Activated T-cell treated with anti-CD3 and anti-CD28 coated beads for 4 hours (primary cell): ENCODE results near the gene DCDC2.
"Not testable (repeated sequence)": the region's sequence is repeated elsewhere in the genome, so short reads cannot be mapped to it uniquely, and the experiment has no call there.

Experiments
- DNase-seq: peaks from one replicate; pipeline ENCODE4 v3.0.0-alpha.2; 2020

The DCDC2 gene

GRCh38 chr6:24255676-24256075, 102.2 kb downstream of the DCDC2 start:
- DNase-seq = no peak

GRCh38 chr6:24253360-24253759, 104.5 kb downstream of the DCDC2 start:
- no peak for DNase-seq

- DNase-seq = no peak
Observed at GRCh38 chr6:24252280-24252679, 105.6 kb downstream of the DCDC2 start.

- no peak for DNase-seq
Observed at GRCh38 chr6:24251339-24251738, 106.5 kb downstream of the DCDC2 start.

GRCh38 chr6:24249926-24250325, 107.9 kb downstream of the DCDC2 start:
- DNase-seq = no peak

GRCh38 chr6:24245275-24245674, 112.6 kb downstream of the DCDC2 start:
- DNase-seq = no peak

- DNase-seq = no peak
Observed at GRCh38 chr6:24242924-24243323, 114.9 kb downstream of the DCDC2 start.

GRCh38 chr6:24241779-24242178, 116.1 kb downstream of the DCDC2 start:
- not testable (repeated sequence) for DNase-seq

GRCh38 chr6:24240943-24241342, 116.9 kb downstream of the DCDC2 start:
- no peak for DNase-seq

- no peak for DNase-seq
Observed at GRCh38 chr6:24240380-24240928, 117.4 kb downstream of the DCDC2 start.

GRCh38 chr6:24238700-24239099, 119.2 kb downstream of the DCDC2 start:
- no peak for DNase-seq

GRCh38 chr6:24236779-24237178, 121.1 kb downstream of the DCDC2 start:
- DNase-seq = not testable (repeated sequence)

- DNase-seq = no peak
Observed at GRCh38 chr6:24233813-24234442, 123.9 kb downstream of the DCDC2 start.

- DNase-seq = no peak
Observed at GRCh38 chr6:24231438-24231977, 126.4 kb downstream of the DCDC2 start.

GRCh38 chr6:24229696-24230405, 128.0 kb downstream of the DCDC2 start:
- no peak for DNase-seq

GRCh38 chr6:24228681-24229255, 129.1 kb downstream of the DCDC2 start:
- DNase-seq = no peak

- DNase-seq = no peak
Observed at GRCh38 chr6:24228123-24228522, 129.7 kb downstream of the DCDC2 start.

GRCh38 chr6:24227556-24227955, 130.3 kb downstream of the DCDC2 start:
- DNase-seq = no peak

- DNase-seq = no peak
Observed at GRCh38 chr6:24226541-24226940, 131.3 kb downstream of the DCDC2 start.

GRCh38 chr6:24225838-24226237, 132.0 kb downstream of the DCDC2 start:
- DNase-seq = no peak

- DNase-seq = no peak
Observed at GRCh38 chr6:24223115-24223919, 134.5 kb downstream of the DCDC2 start.

- no peak for DNase-seq
Observed at GRCh38 chr6:24219670-24220069, 138.2 kb downstream of the DCDC2 start.

- no peak for DNase-seq
Observed at GRCh38 chr6:24214984-24215383, 142.9 kb downstream of the DCDC2 start.
